ENCODE data around the gene RUNX1. TPM values are rescaled to one million over a fixed set of nuclear protein-coding genes. Genes with fewer than 3 reads are reported as not detected.

Gene RUNX1
- polyA plus RNA-seq, 6 donors from 2014 or later = 8.8 to 20.7 (median 14.6) TPM

- Mint-ChIP-seq H3K36me3 (peaks cover 11 to 39% of the 10 kb centered on the region in 2 donors), H3K27me3 (no peaks in the 10 kb centered on the region), H3K4me1 (peaks cover 6 to 27% (median 9%) of the 10 kb centered on the region in 3 donors), H3K4me3 (peak overlapping the region in 2 of 8 donors; percentile 1 to 49), H3K27ac (peak overlapping the region; percentile 26 to 77 (median 56)), H3K9me3 (no peaks in the 10 kb centered on the region)
- no peak for ATAC-seq (ENCODE audit: low read depth in 2 of 2)
- DNase-seq = no peak
Measured at GRCh38 chr21:34815831-34816705, 233.0 kb downstream of the RUNX1 start.

GRCh38 chr21:34814529-34814951 is 234.6 kb downstream of the RUNX1 start:
- no peaks in the 10 kb centered on the region for H3K9me3 Mint-ChIP-seq
- peak overlapping the region in 1 of 6 donors; percentile 15 for H3K27ac Mint-ChIP-seq
- peaks cover 6 to 27% (median 9%) of the 10 kb centered on the region in 3 donors for H3K4me1 Mint-ChIP-seq
- ATAC-seq (ENCODE audit: low read depth in 2 of 2) (no peak), DNase-seq (no peak)
- peaks cover 11 to 40% of the 10 kb centered on the region in 2 donors for H3K36me3 Mint-ChIP-seq
- no peaks in the 10 kb centered on the region for H3K27me3 Mint-ChIP-seq
- H3K4me3 Mint-ChIP-seq = no peak overlapping the region

- ATAC-seq (ENCODE audit: low read depth in 2 of 2) = no peak
- Mint-ChIP-seq H3K27me3 (no peaks in the 10 kb centered on the region), H3K36me3 (peaks cover 11 to 40% of the 10 kb centered on the region in 2 donors), H3K27ac (peak overlapping the region in 1 of 6 donors; percentile 51), H3K9me3 (no peaks in the 10 kb centered on the region), H3K4me3 (no peak overlapping the region), H3K4me1 (peaks cover 6 to 22% (median 9%) of the 10 kb centered on the region in 3 donors)
- DNase-seq = no peak
Measured at GRCh38 chr21:34813266-34813894, 235.7 kb downstream of the RUNX1 start.

- H3K9me3 Mint-ChIP-seq = no peaks in the 10 kb centered on the region
- peaks cover 11 to 40% of the 10 kb centered on the region in 2 donors for H3K36me3 Mint-ChIP-seq
- no peak overlapping the region for H3K4me3 Mint-ChIP-seq
- H3K4me1 Mint-ChIP-seq = peaks cover 6 to 22% (median 9%) of the 10 kb centered on the region in 3 donors
- no peaks in the 10 kb centered on the region for H3K27me3 Mint-ChIP-seq
- H3K27ac Mint-ChIP-seq = peak overlapping the region in 3 of 6 donors; percentile 51 to 60 (median 54)
- no peak for ATAC-seq (ENCODE audit: low read depth in 2 of 2)
- DNase-seq = no peak
Measured at GRCh38 chr21:34812504-34813265, 236.4 kb downstream of the RUNX1 start.

GRCh38 chr21:34811368-34811767 is 237.7 kb downstream of the RUNX1 start:
- H3K4me3 Mint-ChIP-seq = no peak overlapping the region
- no peak for DNase-seq
- no peaks in the 10 kb centered on the region for H3K9me3 Mint-ChIP-seq
- no peaks in the 10 kb centered on the region for H3K27me3 Mint-ChIP-seq
- H3K4me1 Mint-ChIP-seq = peaks cover 5 to 19% (median 9%) of the 10 kb centered on the region in 3 donors
- no peak for ATAC-seq (ENCODE audit: low read depth in 2 of 2)
- peak overlapping the region in 4 of 6 donors; percentile 2 to 93 (median 57) for H3K27ac Mint-ChIP-seq
- H3K36me3 Mint-ChIP-seq = peaks cover 14 to 36% of the 10 kb centered on the region in 2 donors

- ATAC-seq (ENCODE audit: low read depth in 2 of 2) (no peak), DNase-seq (no peak)
- Mint-ChIP-seq H3K9me3 (no peaks in the 10 kb centered on the region), H3K27ac (no peak overlapping the region), H3K36me3 (peaks cover 8 to 30% of the 10 kb centered on the region in 2 donors), H3K4me1 (peaks cover 4 to 14% (median 9%) of the 10 kb centered on the region in 3 donors), H3K27me3 (no peaks in the 10 kb centered on the region), H3K4me3 (no peak overlapping the region)
Measured at GRCh38 chr21:34810786-34811185, 238.3 kb downstream of the RUNX1 start.

GRCh38 chr21:34809822-34810221 is 239.3 kb downstream of the RUNX1 start:
- Mint-ChIP-seq H3K9me3 (no peaks in the 10 kb centered on the region), H3K36me3 (peaks cover 11 to 26% of the 10 kb centered on the region in 2 donors), H3K27ac (no peak overlapping the region), H3K4me1 (peaks cover 7 to 16% (median 14%) of the 10 kb centered on the region in 3 donors), H3K4me3 (no peak overlapping the region), H3K27me3 (no peaks in the 10 kb centered on the region)
- DNase-seq (no peak), ATAC-seq (ENCODE audit: low read depth in 2 of 2) (no peak)

- Mint-ChIP-seq H3K9me3 (no peaks in the 10 kb centered on the region), H3K27ac (peak overlapping the region in 1 of 6 donors; percentile 6), H3K4me1 (peaks cover 15 to 26% (median 22%) of the 10 kb centered on the region in 3 donors), H3K4me3 (peak overlapping the region in 1 of 8 donors; percentile 18), H3K36me3 (peaks cover 11 to 25% of the 10 kb centered on the region in 2 donors), H3K27me3 (no peaks in the 10 kb centered on the region)
- no peak for ATAC-seq (ENCODE audit: low read depth in 2 of 2)
- DNase-seq = no peak
Measured at GRCh38 chr21:34808569-34809204, 240.4 kb downstream of the RUNX1 start.

- DNase-seq (no peak), ATAC-seq (ENCODE audit: low read depth in 2 of 2) (no peak)
- Mint-ChIP-seq H3K9me3 (no peaks in the 10 kb centered on the region), H3K4me1 (peaks cover 15 to 21% (median 19%) of the 10 kb centered on the region in 3 donors), H3K27ac (peak overlapping the region in 2 of 6 donors; percentile 6 to 71), H3K4me3 (no peak overlapping the region), H3K27me3 (no peaks in the 10 kb centered on the region), H3K36me3 (peaks cover 11 to 21% of the 10 kb centered on the region in 2 donors)
Measured at GRCh38 chr21:34807881-34808568, 241.1 kb downstream of the RUNX1 start.

GRCh38 chr21:34807146-34807880 is 241.8 kb downstream of the RUNX1 start:
- peaks cover 15 to 23% (median 18%) of the 10 kb centered on the region in 3 donors for H3K4me1 Mint-ChIP-seq

GRCh38 chr21:34806423-34806822 is 242.7 kb downstream of the RUNX1 start:
- Mint-ChIP-seq H3K27me3 (no peaks in the 10 kb centered on the region), H3K27ac (no peak overlapping the region), H3K4me3 (no peak overlapping the region), H3K4me1 (peaks cover 16 to 23% (median 16%) of the 10 kb centered on the region in 3 donors), H3K9me3 (no peaks in the 10 kb centered on the region), H3K36me3 (peaks cover 11 to 13% of the 10 kb centered on the region in 2 donors)
- DNase-seq (no peak), ATAC-seq (ENCODE audit: low read depth in 2 of 2) (no peak)

More at GRCh38 chr21:34807146-34807880, 241.8 kb downstream of the RUNX1 start:
- Mint-ChIP-seq H3K36me3 (peaks cover 11 to 18% of the 10 kb centered on the region in 2 donors), H3K27me3 (no peaks in the 10 kb centered on the region), H3K4me3 (no peak overlapping the region), H3K9me3 (no peaks in the 10 kb centered on the region), H3K27ac (no peak overlapping the region)
- ATAC-seq (ENCODE audit: low read depth in 2 of 2) (no peak), DNase-seq (no peak)

- DNase-seq (no peak), ATAC-seq (ENCODE audit: low read depth in 2 of 2) (no peak)
- H3K27me3 Mint-ChIP-seq = no peaks in the 10 kb centered on the region
- H3K9me3 Mint-ChIP-seq = no peaks in the 10 kb centered on the region
- H3K36me3 Mint-ChIP-seq = peaks cover 8 to 11% of the 10 kb centered on the region in 2 donors
- no peak overlapping the region for H3K4me3 Mint-ChIP-seq
- peak overlapping the region in 3 of 6 donors; percentile 2 to 62 (median 41) for H3K27ac Mint-ChIP-seq
- peaks cover 13 to 23% (median 16%) of the 10 kb centered on the region in 3 donors for H3K4me1 Mint-ChIP-seq
Measured at GRCh38 chr21:34805157-34805556, 243.9 kb downstream of the RUNX1 start.

All from naive B cell (primary cell).